GM19240 (cell line): ENCODE measurements around the gene VCL.
"Not testable (repeated sequence)": the region's sequence is repeated elsewhere in the genome, so short reads cannot be mapped to it uniquely, and the experiment has no call there.

Source experiments
- DNase-seq: peaks from one replicate; pipeline ENCODE4 v3.0.0; 2011; ENCODE audit warnings: low spot score; ENCODE audit not compliant: insufficient read length

VCL gene

DNA sequence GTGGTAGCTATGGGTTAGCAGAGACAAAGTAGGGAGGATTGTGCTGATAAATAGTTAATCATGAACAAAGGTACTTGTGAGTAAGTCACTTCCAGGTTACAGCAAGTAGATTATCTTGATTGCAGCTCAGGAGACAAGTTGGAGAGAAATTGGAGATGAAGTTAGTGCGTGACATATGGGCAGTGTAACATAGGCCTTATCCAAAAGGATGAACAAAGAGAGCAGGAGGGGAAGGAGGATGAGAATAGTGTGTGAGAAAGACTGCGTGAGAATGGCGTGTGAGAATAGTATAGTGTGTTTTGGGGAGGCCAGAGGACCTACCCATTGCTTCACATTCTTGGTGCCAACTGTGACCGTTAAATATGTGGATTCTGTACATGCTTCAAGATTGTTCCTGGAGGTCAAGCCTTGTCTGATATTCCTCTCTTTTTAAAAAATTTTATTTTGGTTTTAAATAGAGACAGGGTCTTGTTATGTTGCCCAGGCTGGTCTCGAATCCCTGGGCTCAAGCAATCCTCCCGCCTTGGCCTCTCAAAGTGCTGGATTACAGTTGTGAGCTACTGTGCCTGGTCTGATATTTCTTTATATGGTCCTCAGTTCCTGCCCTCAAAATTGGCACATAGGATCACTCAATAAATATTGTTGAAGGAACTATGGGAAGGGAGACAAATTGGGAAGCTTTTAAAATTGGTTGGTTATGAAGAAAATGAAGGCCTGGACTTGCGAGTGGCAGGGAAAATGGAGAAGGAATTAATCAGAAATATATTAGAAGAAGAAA, 3.2 kb downstream of the VCL start:
- no peak for DNase-seq

DNA sequence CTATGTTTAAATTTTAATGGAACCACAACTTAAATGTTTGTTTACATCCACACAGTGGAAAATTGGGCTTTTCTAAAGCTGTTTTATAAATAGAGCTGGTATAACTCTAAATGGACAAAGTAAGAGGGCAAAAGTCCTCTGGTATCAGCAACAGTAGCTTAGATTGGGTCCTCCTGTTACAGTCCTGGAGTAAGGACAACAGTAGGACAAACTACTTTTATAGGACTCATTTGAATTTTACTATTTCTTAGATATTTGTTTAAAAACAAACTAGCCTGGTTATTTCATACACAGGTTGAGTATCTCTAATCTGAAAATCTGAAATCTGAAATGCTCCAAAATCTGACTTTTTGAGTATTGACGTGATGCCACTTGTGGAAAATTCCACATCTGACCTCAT, 8.4 kb downstream of the VCL start:
- DNase-seq = no peak

GRCh38 chr10:74008212-74008731, 10.4 kb downstream of the VCL start:
- DNase-seq = no peak

GRCh38 chr10:74011017-74011416, 13.1 kb downstream of the VCL start:
- DNase-seq = no peak

GRCh38 chr10:74011770-74012169, 13.9 kb downstream of the VCL start:
- DNase-seq = no peak

- DNase-seq = no peak
Measured at GRCh38 chr10:74012480-74012879, 14.6 kb downstream of the VCL start.

DNA sequence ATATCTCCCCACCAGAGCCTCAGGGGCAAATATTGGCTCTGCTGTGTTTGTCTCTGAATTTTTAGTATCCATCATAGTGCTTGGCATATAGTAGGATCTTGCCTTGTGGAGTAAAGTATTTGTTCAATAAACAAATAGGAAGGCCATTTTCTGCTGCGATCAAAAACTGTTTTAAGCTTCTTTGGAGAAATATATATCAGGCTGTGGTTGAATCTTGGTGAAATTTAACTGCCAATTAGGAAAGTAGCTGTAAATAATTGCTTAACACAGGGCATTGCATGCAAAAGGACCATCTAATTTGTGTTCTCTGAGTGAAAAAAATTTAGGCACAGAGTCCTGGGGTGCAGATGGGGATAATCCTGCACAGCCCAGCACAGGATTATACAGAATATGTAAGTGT, 15.1 kb downstream of the VCL start:
- DNase-seq = no peak

GRCh38 chr10:74014574-74014973, 16.7 kb downstream of the VCL start:
- DNase-seq = not testable (repeated sequence)

- no peak for DNase-seq
Measured at GRCh38 chr10:74018241-74018640, 20.3 kb downstream of the VCL start.

DNA sequence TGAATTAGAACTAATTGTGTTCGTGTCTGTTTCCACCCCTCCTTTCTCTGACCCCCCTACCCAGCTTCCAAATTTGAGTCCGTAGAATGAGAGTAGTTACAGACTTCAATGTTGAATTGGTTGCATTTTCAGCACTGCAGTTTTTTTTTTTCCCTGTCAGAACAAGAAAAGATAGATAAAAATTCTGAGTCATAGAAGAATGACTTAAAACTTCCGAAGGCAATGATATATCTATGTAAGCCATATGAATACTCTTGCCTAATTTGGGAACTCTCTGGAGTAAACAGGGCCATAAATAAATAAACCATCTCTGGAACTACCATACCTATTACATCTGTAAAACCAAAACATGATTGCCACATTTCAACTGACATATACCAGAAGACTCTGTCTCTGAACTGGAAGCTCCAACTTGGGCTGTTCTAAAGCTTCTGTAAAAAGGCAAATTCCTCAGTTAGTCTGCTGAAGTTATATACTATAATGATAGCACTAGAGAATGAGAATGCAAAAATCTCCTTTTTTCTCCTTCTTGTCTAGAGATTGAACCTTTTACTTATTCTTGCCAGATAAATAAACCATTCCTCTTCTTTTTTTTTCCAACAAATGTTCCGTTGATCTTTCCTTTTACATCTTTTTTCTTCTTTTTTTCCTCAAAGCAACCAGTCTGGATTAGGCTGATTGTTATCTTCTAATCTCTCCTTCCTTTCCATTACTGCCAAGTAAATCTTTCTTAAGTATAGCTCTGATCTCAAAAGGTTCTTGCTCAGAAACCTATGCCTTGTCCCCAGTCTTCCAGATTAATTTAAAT, 23.5 kb downstream of the VCL start:
- no peak for DNase-seq

GRCh38 chr10:74022926-74023629, 25.2 kb downstream of the VCL start:
- no peak for DNase-seq

DNA sequence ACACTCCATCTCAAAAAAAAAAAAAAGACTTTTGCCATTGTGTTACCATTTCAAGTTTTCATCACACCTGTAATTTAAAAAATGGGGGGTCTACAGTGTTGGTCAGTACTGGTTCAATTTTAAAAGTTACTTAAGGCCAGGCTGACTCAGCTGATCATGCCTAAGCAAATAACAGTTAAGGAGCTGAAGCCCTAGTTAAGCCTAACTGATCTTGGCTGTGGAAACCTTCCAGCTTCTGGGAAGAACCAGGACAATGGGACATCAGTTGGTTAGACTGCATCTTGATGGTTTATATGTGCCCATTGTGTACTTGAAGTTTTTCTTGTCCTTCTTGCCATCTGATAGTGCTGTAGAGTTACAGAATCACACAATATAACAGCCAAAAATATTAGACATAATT, 26.7 kb downstream of the VCL start:
- DNase-seq = no peak

- DNase-seq = no peak
Measured at GRCh38 chr10:74025380-74025978, 27.6 kb downstream of the VCL start.

DNA sequence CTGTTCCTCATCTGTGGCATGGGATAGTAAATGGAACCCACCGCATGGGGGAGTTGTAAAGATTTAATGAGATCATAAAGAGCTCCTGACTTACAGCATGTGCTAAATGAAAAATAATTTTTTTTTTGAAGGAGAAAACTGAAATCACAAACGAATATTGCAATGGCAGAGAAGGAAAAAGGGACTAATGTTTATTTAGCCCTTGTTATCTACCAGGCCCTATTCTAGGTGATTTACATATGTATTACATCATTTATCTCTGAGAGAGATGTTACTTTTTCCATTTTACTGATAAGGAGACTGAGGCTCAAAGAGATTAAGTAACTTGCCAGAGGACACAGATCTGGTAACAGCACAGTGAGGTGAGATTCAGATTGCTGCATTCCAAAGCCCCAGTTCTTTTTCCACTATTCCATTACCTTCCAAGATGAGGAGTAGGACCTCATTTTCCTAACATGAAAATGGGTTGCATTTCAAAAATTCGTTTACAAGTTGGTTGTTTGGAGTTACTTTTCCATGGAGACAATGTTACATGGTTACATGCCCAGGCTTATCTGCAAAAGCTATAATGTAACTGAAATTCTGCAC, 28.6 kb downstream of the VCL start:
- no peak for DNase-seq

DNA sequence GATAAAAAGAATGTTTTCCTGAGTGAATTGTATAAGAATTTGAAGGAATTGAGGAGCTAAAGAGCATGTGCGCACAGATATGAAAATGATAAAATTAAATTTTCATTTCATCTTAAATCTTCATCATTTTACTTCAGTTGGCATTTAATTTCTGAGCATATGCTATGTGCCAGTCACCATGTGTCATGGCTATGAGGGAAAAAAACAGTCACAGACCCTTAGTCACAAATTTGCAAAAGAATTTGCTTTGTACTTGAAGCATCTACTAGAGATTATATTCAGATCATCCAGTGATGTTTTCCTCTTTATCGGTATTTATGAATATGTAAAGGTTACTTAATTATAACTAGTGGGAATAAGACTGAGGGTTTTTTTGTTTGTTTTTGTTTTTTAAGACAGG, 29.8 kb downstream of the VCL start:
- DNase-seq = no peak

DNA sequence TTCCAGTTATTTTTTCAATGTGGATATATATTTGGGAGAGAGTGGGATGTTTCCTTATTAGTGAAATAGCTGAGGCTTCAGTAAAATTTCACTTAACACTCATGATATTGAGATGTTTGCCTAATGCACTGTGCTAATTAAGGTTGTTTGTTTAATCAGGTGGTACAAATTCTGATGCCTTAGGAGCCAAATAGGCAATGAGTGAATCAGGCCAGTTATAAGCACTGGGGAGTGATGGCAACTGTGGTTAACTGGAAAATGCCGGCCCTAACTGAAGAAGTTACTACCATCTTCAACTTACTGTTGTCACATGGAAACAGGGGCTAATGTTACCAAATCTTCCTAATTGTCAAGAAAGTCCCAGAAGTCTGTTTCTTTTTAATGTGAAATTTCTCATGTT, 32.0 kb downstream of the VCL start:
- no peak for DNase-seq

DNA sequence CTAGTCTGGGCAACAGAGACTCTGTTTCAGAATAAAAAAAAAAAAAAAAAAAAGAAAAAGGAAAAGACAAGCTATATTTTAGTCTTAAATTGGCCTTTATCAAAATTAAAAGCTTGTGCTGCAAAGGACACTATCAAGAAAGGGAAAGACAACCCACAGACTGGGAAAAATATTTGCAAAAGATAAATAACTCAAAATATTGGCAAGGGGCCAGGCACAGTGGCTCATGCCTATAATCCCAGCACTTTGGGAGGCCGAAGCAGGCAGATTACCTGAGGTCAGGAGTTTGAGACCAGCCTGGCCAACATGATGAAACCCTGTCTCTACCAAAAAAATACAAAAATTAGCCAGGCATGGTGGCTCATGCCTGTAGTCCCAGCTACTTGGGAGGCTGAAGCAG, 34.3 kb downstream of the VCL start:
- not testable (repeated sequence) for DNase-seq

GRCh38 chr10:74032900-74033655, 35.2 kb downstream of the VCL start:
- DNase-seq = no peak

DNA sequence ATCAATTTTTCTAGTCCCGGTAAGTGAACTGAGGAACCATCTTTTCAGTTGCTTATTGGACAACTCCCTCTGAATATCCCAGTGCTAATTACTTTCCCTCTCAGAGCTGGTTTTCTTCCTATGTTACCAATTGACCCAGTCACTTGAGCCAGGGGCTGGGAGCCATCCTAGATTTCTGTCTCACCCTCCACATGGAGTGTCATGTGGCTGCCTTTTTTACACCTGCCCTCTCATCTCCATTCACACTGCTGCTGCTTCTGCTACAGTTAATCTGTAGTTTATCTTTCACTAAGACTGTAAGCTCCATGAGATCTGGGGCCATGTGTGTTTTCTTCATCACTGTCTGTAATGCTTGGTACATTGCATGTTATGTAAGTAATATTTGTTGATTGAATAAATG, 35.8 kb downstream of the VCL start:
- DNase-seq = no peak

GRCh38 chr10:74034301-74034700, 36.4 kb downstream of the VCL start:
- DNase-seq = no peak
